ENCODE measurements around the gene SH3PXD2B.

SH3PXD2B gene

DNA sequence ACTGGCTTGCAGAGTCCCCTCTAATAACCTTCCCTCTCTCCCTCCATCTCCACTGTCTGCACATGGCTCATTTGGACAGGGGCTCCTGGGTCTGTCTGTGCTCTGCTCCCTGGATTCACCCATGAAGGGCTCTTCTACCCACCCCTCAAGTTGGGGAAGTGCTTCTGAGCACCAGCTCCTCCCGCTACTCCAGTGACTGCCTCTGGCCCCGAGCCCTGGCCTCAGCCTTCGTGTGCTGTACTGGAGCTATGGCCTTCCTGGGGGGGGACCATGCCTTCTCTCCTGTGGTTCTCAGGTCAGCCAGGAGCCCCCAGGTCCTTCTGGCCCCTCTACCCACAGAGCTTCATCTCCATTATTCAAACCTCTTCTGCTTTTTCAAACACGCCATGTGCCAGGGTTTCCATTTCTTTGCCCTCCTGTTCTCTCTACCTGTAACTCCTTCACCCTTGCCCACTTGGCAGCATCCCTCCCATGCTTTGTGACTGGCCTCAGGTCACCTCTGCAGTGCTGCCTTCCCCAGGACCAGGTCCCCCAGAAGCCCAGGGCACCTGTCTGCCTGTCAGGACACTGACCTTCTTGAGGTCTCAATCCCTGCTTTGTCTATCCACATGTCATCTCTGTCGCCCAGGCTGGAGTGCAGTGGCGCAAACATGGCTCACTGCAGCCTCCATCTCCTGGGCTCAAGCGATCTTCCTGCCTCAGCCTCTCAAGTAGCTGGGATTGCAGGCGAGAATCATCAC is 9.5 kb downstream of the SH3PXD2B start:
- H3K27ac ChIP-seq (ENCODE audit: low read depth, low read length) = no peak overlapping the region
- H2AK5ac ChIP-seq (ENCODE audit: low read length) = no peak overlapping the region
- peak overlapping the region; percentile 43 for H3K4ac ChIP-seq (ENCODE audit: low read depth, low read length)
- no peaks in the 10 kb centered on the region for H3K9me3 ChIP-seq (ENCODE audit: insufficient read depth, low read depth, low read length)
- no peak overlapping the region for H2BK120ac ChIP-seq (ENCODE audit: insufficient read depth, low read length, poor library complexity)
- no peak overlapping the region for H4K12ac ChIP-seq (ENCODE audit: low read depth, low read length)
- H3K4me2 ChIP-seq (ENCODE audit: low read length) = no peak overlapping the region
- H3K36me3 ChIP-seq (ENCODE audit: control insufficient read depth in 1 of 2, insufficient read depth in 2 of 2, low read length in 2 of 2) = peaks cover 13 to 14% of the 10 kb centered on the region in 2 experiments
- H3K79me2 ChIP-seq (ENCODE audit: control insufficient read depth, insufficient read depth, low read length, poor library complexity) = peaks cover 12% of the 10 kb centered on the region
- no peak overlapping the region for H2BK12ac ChIP-seq (ENCODE audit: low read length)
- H2BK5ac ChIP-seq (ENCODE audit: low read depth, low read length, poor library complexity) = no peak overlapping the region
- no peak overlapping the region for H4K8ac ChIP-seq (ENCODE audit: low read depth, low read length)
- H3K18ac ChIP-seq (ENCODE audit: low read length) = no peak overlapping the region
- DNase-seq = no peak
- H3K4me1 ChIP-seq (ENCODE audit: control insufficient read depth in 1 of 2, insufficient read depth in 2 of 2, low read length in 2 of 2) = peaks cover 4 to 27% of the 10 kb centered on the region in 2 experiments
- H2AFZ ChIP-seq (ENCODE audit: insufficient read depth, low read length, poor library complexity) = no peak overlapping the region
- no peak overlapping the region for H3K9ac ChIP-seq (ENCODE audit: low read length)
- H3K23ac ChIP-seq (ENCODE audit: low read length) = no peak overlapping the region
- no peak overlapping the region for H4K91ac ChIP-seq (ENCODE audit: low read depth, low read length)
- no peaks in the 10 kb centered on the region for H3K27me3 ChIP-seq (ENCODE audit: insufficient read depth, low read length)
- H3K79me1 ChIP-seq (ENCODE audit: low read length) = no peaks in the 10 kb centered on the region
- no CpG with 5 or more reads among the region's 8 CpGs for WGBS (ENCODE audit: extremely low coverage, insufficient coverage, insufficient read length)
- no peak overlapping the region for H3K14ac ChIP-seq (ENCODE audit: low read length)
- no peak overlapping the region for H3K4me3 ChIP-seq (ENCODE audit: low read depth, low read length)

- Histone ChIP-seq H3K23ac (ENCODE audit: low read length) (no peak overlapping the region), H3K4me3 (ENCODE audit: low read depth, low read length) (no peak overlapping the region), H3K79me2 (ENCODE audit: control insufficient read depth, insufficient read depth, low read length, poor library complexity) (peaks cover 9% of the 10 kb centered on the region), H2BK12ac (ENCODE audit: low read length) (no peak overlapping the region), H2BK120ac (ENCODE audit: insufficient read depth, low read length, poor library complexity) (no peak overlapping the region), H3K14ac (ENCODE audit: low read length) (no peak overlapping the region), H3K4me2 (ENCODE audit: low read length) (no peak overlapping the region), H3K9me3 (ENCODE audit: insufficient read depth, low read depth, low read length) (no peaks in the 10 kb centered on the region), H4K91ac (ENCODE audit: low read depth, low read length) (no peak overlapping the region), H3K27me3 (ENCODE audit: insufficient read depth, low read length) (no peaks in the 10 kb centered on the region), H2BK5ac (ENCODE audit: low read depth, low read length, poor library complexity) (no peak overlapping the region), H4K12ac (ENCODE audit: low read depth, low read length) (no peak overlapping the region), H3K18ac (ENCODE audit: low read length) (no peak overlapping the region), H3K9ac (ENCODE audit: low read length) (no peak overlapping the region), H4K8ac (ENCODE audit: low read depth, low read length) (no peak overlapping the region), H3K79me1 (ENCODE audit: low read length) (no peaks in the 10 kb centered on the region), H3K36me3 (ENCODE audit: control insufficient read depth in 1 of 2, insufficient read depth in 2 of 2, low read length in 2 of 2) (peaks cover 14 to 15% of the 10 kb centered on the region in 2 experiments), H3K27ac (ENCODE audit: low read depth, low read length) (no peak overlapping the region), H2AFZ (ENCODE audit: insufficient read depth, low read length, poor library complexity) (no peak overlapping the region), H2AK5ac (ENCODE audit: low read length) (no peak overlapping the region), H3K4me1 (ENCODE audit: control insufficient read depth in 1 of 2, insufficient read depth in 2 of 2, low read length in 2 of 2) (peaks cover 4 to 30% of the 10 kb centered on the region in 2 experiments), H3K4ac (ENCODE audit: low read depth, low read length) (peak overlapping the region; percentile 2)
- DNase-seq = peak; percentile 48 to 72
- no CpG with 5 or more reads among the region's 4 CpGs for WGBS (ENCODE audit: extremely low coverage, insufficient coverage, insufficient read length)
Observed at GRCh38 chr5:172444110-172444510, 10.2 kb downstream of the SH3PXD2B start.

- peak; percentile 94 to 97 for DNase-seq
- Histone ChIP-seq H3K4me3 (ENCODE audit: low read depth, low read length) (no peak overlapping the region), H4K8ac (ENCODE audit: low read depth, low read length) (no peak overlapping the region), H3K9ac (ENCODE audit: low read length) (no peak overlapping the region), H3K4me2 (ENCODE audit: low read length) (no peak overlapping the region), H2AK5ac (ENCODE audit: low read length) (no peak overlapping the region), H3K4me1 (ENCODE audit: control insufficient read depth in 1 of 2, insufficient read depth in 2 of 2, low read length in 2 of 2) (peaks cover 4 to 30% of the 10 kb centered on the region in 2 experiments), H3K23ac (ENCODE audit: low read length) (no peak overlapping the region), H3K79me1 (ENCODE audit: low read length) (no peaks in the 10 kb centered on the region), H2AFZ (ENCODE audit: insufficient read depth, low read length, poor library complexity) (no peak overlapping the region), H2BK12ac (ENCODE audit: low read length) (no peak overlapping the region), H3K14ac (ENCODE audit: low read length) (no peak overlapping the region), H3K18ac (ENCODE audit: low read length) (no peak overlapping the region), H3K36me3 (ENCODE audit: control insufficient read depth in 1 of 2, insufficient read depth in 2 of 2, low read length in 2 of 2) (peaks cover 9 to 10% of the 10 kb centered on the region in 2 experiments), H2BK120ac (ENCODE audit: insufficient read depth, low read length, poor library complexity) (no peak overlapping the region), H4K12ac (ENCODE audit: low read depth, low read length) (no peak overlapping the region), H3K27me3 (ENCODE audit: insufficient read depth, low read length) (no peaks in the 10 kb centered on the region), H4K91ac (ENCODE audit: low read depth, low read length) (no peak overlapping the region), H2BK5ac (ENCODE audit: low read depth, low read length, poor library complexity) (no peak overlapping the region), H3K4ac (ENCODE audit: low read depth, low read length) (peak overlapping the region; percentile 2), H3K9me3 (ENCODE audit: insufficient read depth, low read depth, low read length) (no peaks in the 10 kb centered on the region), H3K79me2 (ENCODE audit: control insufficient read depth, insufficient read depth, low read length, poor library complexity) (peaks cover 7% of the 10 kb centered on the region), H3K27ac (ENCODE audit: low read depth, low read length) (no peak overlapping the region)
- WGBS (ENCODE audit: extremely low coverage, insufficient coverage, insufficient read length) = no CpG with 5 or more reads among the region's 10 CpGs
Observed at GRCh38 chr5:172443441-172444109, 10.8 kb downstream of the SH3PXD2B start.

DNA sequence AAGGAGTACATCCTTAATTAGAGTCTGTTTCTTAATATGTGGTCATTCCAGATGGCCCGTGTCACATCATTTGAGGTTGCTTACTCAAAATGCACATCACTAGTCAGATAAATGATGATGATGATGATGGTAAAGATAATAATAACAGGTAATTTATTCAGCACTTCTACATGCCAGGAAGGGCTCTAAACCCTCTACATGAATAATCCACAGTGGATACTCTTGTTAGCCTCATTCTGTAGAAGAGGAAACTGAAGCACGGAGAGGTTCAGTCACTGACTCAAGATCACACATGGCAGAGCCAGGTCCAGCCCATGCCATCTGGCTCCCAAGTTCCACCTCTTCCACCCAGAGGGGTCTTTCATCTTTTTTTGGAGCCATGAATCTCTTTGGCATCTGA is 11.7 kb downstream of the SH3PXD2B start:
- Histone ChIP-seq H3K4me1 (ENCODE audit: control insufficient read depth in 1 of 2, insufficient read depth in 2 of 2, low read length in 2 of 2) (peaks cover 4 to 37% of the 10 kb centered on the region in 2 experiments), H2BK5ac (ENCODE audit: low read depth, low read length, poor library complexity) (no peak overlapping the region), H3K79me1 (ENCODE audit: low read length) (no peaks in the 10 kb centered on the region), H3K9me3 (ENCODE audit: insufficient read depth, low read depth, low read length) (no peaks in the 10 kb centered on the region), H2BK12ac (ENCODE audit: low read length) (no peak overlapping the region), H3K79me2 (ENCODE audit: control insufficient read depth, insufficient read depth, low read length, poor library complexity) (peaks cover 8% of the 10 kb centered on the region), H4K8ac (ENCODE audit: low read depth, low read length) (no peak overlapping the region), H3K23ac (ENCODE audit: low read length) (no peak overlapping the region), H3K4ac (ENCODE audit: low read depth, low read length) (no peak overlapping the region), H3K27me3 (ENCODE audit: insufficient read depth, low read length) (no peaks in the 10 kb centered on the region), H3K4me3 (ENCODE audit: low read depth, low read length) (no peak overlapping the region), H3K36me3 (ENCODE audit: control insufficient read depth in 1 of 2, insufficient read depth in 2 of 2, low read length in 2 of 2) (peaks cover 6 to 9% of the 10 kb centered on the region in 2 experiments), H3K4me2 (ENCODE audit: low read length) (no peak overlapping the region), H3K27ac (ENCODE audit: low read depth, low read length) (no peak overlapping the region), H2AK5ac (ENCODE audit: low read length) (no peak overlapping the region), H3K9ac (ENCODE audit: low read length) (no peak overlapping the region), H4K12ac (ENCODE audit: low read depth, low read length) (no peak overlapping the region), H3K18ac (ENCODE audit: low read length) (no peak overlapping the region), H2AFZ (ENCODE audit: insufficient read depth, low read length, poor library complexity) (no peak overlapping the region), H4K91ac (ENCODE audit: low read depth, low read length) (no peak overlapping the region), H3K14ac (ENCODE audit: low read length) (no peak overlapping the region), H2BK120ac (ENCODE audit: insufficient read depth, low read length, poor library complexity) (no peak overlapping the region)
- no peak for DNase-seq
- no CpG with 5 or more reads among the region's 2 CpGs for WGBS (ENCODE audit: extremely low coverage, insufficient coverage, insufficient read length)
